Measurements from ENCODE around the gene GTF2I.
"Not testable (repeated sequence)": the region's sequence is repeated elsewhere in the genome, so short reads cannot be mapped to it uniquely, and the experiment has no call there.

The GTF2I gene

DNA sequence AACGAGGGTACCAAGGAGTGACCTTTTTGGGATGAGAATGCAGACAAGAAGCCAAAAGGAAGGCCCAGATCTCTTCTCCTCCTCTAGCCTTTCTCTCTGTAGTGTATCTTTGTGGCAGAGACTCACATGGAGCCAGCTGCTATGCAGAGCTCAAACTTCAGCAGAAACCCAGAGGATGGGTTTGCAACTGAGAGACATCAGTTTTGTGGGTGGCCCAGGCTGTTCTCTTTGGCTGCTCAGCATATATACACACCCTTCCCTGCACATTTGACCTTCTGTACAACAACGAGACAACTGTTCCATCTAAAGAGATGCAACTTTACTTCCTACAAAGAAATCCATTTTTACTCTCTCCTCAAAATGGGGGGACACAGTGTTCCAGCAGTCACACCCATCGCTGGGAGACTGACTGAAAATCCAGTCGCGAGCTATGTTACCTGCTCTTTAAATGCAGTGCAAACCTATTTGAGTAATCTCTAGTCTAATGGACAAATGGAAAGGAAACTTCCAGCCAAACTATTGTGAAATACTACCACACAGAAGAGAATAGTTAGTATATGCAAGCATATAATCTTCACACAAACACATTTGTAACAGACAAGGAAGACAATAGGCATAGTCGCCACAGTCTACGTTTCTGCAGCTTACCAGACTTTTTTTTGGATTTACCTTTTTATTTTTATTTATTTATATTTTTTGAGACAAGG lies 51.2 kb downstream of the GTF2I start:
- Histone ChIP-seq H3K27ac (no peak overlapping the region), H3K36me3 (peaks cover 100% of the 10 kb centered on the region)
- TF ChIP-seq Cebpa-rat (IDR thresholded peaks at IDR 0.05), result peak; percentile 13; the same call in 1 of the 2 replicates

DNA sequence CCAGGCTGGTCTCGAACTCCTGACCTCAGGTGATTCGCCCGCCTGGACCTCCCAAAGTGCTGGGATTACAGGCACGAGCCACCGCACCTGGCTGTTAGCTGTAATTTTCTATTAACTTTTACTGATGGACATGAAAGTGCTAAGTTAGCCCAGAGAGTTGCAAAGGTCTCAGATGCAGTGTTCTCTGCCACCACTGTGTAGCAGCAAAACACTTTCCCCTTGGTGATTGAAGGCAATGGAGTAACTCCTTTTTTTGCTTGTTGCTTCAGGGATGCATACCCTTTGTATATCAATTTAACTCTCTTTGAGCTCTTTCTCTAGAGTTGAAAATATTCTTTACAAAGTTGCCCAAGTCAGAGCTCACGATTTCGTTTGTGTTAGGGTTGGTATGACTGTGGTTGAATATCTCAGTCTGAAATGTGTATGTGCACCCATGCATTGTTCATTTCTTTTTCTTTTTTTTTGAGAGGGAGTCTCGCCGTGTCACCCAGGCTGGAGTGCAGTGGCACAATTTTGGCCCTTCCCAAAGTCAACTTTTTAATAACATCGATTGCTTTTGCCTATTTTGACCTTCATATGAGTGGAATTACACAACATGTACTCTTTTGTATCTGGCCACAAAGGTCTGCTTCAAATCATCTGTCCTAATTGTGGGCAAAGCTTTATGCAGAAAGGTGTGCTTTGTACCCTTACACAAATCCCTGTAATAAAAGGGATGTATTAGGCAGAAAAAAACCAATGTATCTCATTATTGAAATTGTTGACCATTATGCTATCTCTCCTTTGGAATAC lies 52.6 kb downstream of the GTF2I start:
- Histone ChIP-seq H3K9me3 (peaks cover 20% of the 10 kb centered on the region), H3K36me3 (peaks cover 99% of the 10 kb centered on the region), H4K20me1 (peaks cover 35% of the 10 kb centered on the region), H3K4me2 (no peak overlapping the region), H3K27ac (no peak overlapping the region), H3K27me3 (no peaks in the 10 kb centered on the region), H3K4me3 (no peak overlapping the region), H3K9ac (no peak overlapping the region), H3K4me1 (no peaks in the 10 kb centered on the region)
- TF ChIP-seq Cebpa-rat (IDR thresholded peaks at IDR 0.05), result no peak

More for the DNA sequence above, 51.2 kb downstream of the GTF2I start:
- Histone ChIP-seq H3K4me3 (no peak overlapping the region), H3K9ac (no peak overlapping the region), H3K4me2 (no peak overlapping the region), H4K20me1 (peaks cover 35% of the 10 kb centered on the region), H3K4me1 (no peaks in the 10 kb centered on the region), H3K9me3 (peaks cover 20% of the 10 kb centered on the region), H3K27me3 (no peaks in the 10 kb centered on the region)

GRCh38 chr7:74713567-74713966 lies 56.0 kb downstream of the GTF2I start:
- Histone ChIP-seq H3K27me3 (no peaks in the 10 kb centered on the region), H3K4me3 (no peak overlapping the region), H3K4me1 (no peaks in the 10 kb centered on the region), H3K27ac (no peak overlapping the region), H3K9ac (no peak overlapping the region), H3K9me3 (peaks cover 20% of the 10 kb centered on the region), H3K36me3 (peaks cover 98% of the 10 kb centered on the region), H4K20me1 (peaks cover 23% of the 10 kb centered on the region; the same call in 1 of the 2 replicates), H3K4me2 (no peak overlapping the region)
- no peak for TF ChIP-seq Cebpa-rat (IDR thresholded peaks at IDR 0.05)

- H3K27me3 ChIP-seq, result no peaks in the 10 kb centered on the region
- H3K9ac ChIP-seq, result no peak overlapping the region
- H4K20me1 ChIP-seq, result peaks cover 17% of the 10 kb centered on the region
- H3K9me3 ChIP-seq, result peaks cover 2% of the 10 kb centered on the region; the same call in 1 of the 2 replicates
- TF ChIP-seq Cebpa-rat (IDR thresholded peaks at IDR 0.05), result no peak
- H3K27ac ChIP-seq, result no peak overlapping the region
- H3K4me2 ChIP-seq, result no peak overlapping the region
- H3K4me3 ChIP-seq, result no peak overlapping the region
- no peaks in the 10 kb centered on the region for H3K4me1 ChIP-seq
- peaks cover 95% of the 10 kb centered on the region for H3K36me3 ChIP-seq
Observed at GRCh38 chr7:74717889-74718288, 60.4 kb downstream of the GTF2I start.

- Histone ChIP-seq H3K9me3 (no peaks in the 10 kb centered on the region), H3K4me3 (no peak overlapping the region), H3K27me3 (no peaks in the 10 kb centered on the region), H3K4me1 (no peaks in the 10 kb centered on the region), H3K27ac (no peak overlapping the region), H4K20me1 (peaks cover 17% of the 10 kb centered on the region), H3K36me3 (peaks cover 95% of the 10 kb centered on the region), H3K9ac (no peak overlapping the region), H3K4me2 (no peak overlapping the region)
- TF ChIP-seq Cebpa-rat (IDR thresholded peaks at IDR 0.05), result no peak
Observed at GRCh38 chr7:74718336-74718735, 60.8 kb downstream of the GTF2I start.

DNA sequence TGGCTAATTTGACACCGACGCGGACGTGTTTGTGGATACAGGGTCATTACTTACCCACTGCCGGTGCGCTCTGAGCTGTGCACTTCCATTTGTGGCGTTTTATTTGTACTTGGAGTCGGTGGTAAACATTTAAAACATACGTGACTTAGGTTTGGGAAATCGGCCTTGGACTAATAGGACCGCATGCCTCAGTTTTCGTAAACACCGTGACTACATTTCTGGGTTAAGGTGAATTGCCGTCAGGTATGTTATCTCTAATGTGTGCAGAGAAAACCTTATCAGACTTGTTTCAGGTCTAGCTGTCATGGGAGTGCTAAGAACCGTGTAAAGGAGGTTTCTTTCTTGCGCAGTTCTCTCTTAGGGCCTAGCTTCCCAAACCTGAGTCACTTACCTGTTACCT lies 64.6 kb downstream of the GTF2I start:
- Histone ChIP-seq H3K4me1 (no peaks in the 10 kb centered on the region), H3K9ac (no peak overlapping the region), H3K36me3 (peaks cover 91% of the 10 kb centered on the region), H3K9me3 (no peaks in the 10 kb centered on the region), H3K4me2 (no peak overlapping the region), H3K4me3 (no peak overlapping the region), H3K27ac (no peak overlapping the region), H4K20me1 (peaks cover 29% of the 10 kb centered on the region), H3K27me3 (no peaks in the 10 kb centered on the region)
- TF ChIP-seq Cebpa-rat (IDR thresholded peaks at IDR 0.05), result no peak

GRCh38 chr7:74725840-74726239 lies 68.3 kb downstream of the GTF2I start:
- H3K27ac ChIP-seq, result no peak overlapping the region
- no peak overlapping the region for H3K4me2 ChIP-seq
- H4K20me1 ChIP-seq, result peaks cover 29% of the 10 kb centered on the region
- no peak overlapping the region for H3K9ac ChIP-seq
- H3K27me3 ChIP-seq, result no peaks in the 10 kb centered on the region
- H3K4me3 ChIP-seq, result no peak overlapping the region
- no peaks in the 10 kb centered on the region for H3K4me1 ChIP-seq
- no peak for TF ChIP-seq Cebpa-rat (IDR thresholded peaks at IDR 0.05)
- peaks cover 65% of the 10 kb centered on the region for H3K36me3 ChIP-seq
- H3K9me3 ChIP-seq, result no peaks in the 10 kb centered on the region

DNA sequence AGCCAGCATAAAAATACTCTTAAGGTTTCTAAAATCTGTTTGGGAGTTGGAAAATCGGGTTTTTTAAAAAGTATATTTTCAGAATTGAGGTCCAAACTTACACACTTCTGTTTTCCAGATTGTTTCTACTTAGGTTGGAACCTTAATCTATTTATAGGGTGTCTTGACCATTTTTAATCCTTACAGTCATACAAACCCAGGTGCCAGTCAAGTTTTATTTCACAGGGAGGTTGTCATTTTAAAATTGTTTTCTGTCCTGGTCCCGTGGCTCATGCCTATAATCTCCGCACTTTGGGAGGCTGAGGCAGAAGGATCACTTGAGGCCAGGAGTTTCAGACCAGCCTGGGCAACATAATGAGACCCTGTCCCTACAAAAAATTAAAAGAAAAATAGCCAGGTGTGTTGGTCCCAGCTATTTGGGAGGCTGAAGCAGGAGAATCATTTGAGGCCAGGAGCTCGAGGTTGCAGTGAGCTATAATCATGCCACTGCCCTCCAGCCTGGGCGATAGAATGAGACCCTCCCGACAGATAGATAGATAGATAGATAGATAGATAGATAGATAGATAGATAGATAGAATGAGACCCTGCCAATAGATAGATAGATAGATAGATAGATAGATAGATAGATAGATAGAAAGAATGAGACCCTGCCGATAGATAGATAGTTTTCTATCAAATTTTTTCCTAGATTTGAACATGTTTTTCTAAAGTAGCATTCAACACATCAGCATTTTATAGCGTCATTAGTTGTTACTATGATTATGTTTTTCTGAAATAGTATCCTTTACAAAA lies 69.0 kb downstream of the GTF2I start:
- no peaks in the 10 kb centered on the region for H3K27me3 ChIP-seq
- no peaks in the 10 kb centered on the region for H3K9me3 ChIP-seq
- no peak overlapping the region for H3K9ac ChIP-seq
- H3K4me3 ChIP-seq, result no peak overlapping the region
- H3K36me3 ChIP-seq, result peaks cover 59% of the 10 kb centered on the region
- H3K4me2 ChIP-seq, result no peak overlapping the region
- no peak overlapping the region for H3K27ac ChIP-seq
- TF ChIP-seq Cebpa-rat (IDR thresholded peaks at IDR 0.05), result no peak
- H3K4me1 ChIP-seq, result no peaks in the 10 kb centered on the region
- peaks cover 25% of the 10 kb centered on the region for H4K20me1 ChIP-seq

DNA sequence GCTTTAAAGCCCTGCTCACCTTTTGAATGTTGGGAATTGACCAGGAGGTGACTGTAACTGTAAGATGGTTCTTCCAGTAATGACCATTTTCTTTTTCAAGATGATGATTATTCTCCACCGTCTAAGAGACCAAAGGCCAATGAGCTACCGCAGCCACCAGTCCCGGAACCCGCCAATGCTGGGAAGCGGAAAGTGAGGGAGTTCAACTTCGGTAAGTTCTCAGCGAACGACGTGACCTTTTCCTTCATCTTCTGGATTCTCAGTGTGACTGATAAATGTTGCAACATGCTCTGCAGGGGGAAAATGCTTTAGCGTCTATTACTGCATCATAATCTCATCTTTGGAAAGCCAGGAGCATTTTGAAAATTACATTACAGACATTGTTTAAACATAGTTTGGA lies 71.2 kb downstream of the GTF2I start:
- H3K36me3 ChIP-seq, result peaks cover 37% of the 10 kb centered on the region
- not testable (repeated sequence) for H3K4me2 ChIP-seq, H3K27me3 ChIP-seq, H3K4me1 ChIP-seq, H3K9me3 ChIP-seq, H3K27ac ChIP-seq, H3K4me3 ChIP-seq, H3K9ac ChIP-seq
- H4K20me1 ChIP-seq, result peaks cover 18% of the 10 kb centered on the region

- not testable (repeated sequence) for H3K27ac ChIP-seq, H3K9ac ChIP-seq, H3K4me2 ChIP-seq, H3K27me3 ChIP-seq, H3K9me3 ChIP-seq, H3K4me1 ChIP-seq, H3K4me3 ChIP-seq, H4K20me1 ChIP-seq
- peaks cover 25% of the 10 kb centered on the region for H3K36me3 ChIP-seq
Observed at GRCh38 chr7:74730186-74730585, 72.7 kb downstream of the GTF2I start.

GRCh38 chr7:74739974-74740703 lies 82.6 kb downstream of the GTF2I start:
- not testable (repeated sequence) for H3K9me3 ChIP-seq, H3K27ac ChIP-seq, H3K4me3 ChIP-seq, H4K20me1 ChIP-seq, H3K4me2 ChIP-seq, H3K9ac ChIP-seq, H3K36me3 ChIP-seq, H3K27me3 ChIP-seq, H3K4me1 ChIP-seq

GRCh38 chr7:74743936-74744557 lies 86.5 kb downstream of the GTF2I start:
- not testable (repeated sequence) for H3K27me3 ChIP-seq, H4K20me1 ChIP-seq, H3K4me3 ChIP-seq, H3K36me3 ChIP-seq, H3K27ac ChIP-seq, H3K4me2 ChIP-seq, H3K9ac ChIP-seq, H3K4me1 ChIP-seq, H3K9me3 ChIP-seq
